Neural cell (in vitro differentiated cells): ENCODE data around the gene BIRC6. TPM values are rescaled to one million over a fixed set of nuclear protein-coding genes. Genes with fewer than 3 reads are reported as not detected.

ENCODE experiments used
- H2AFZ ChIP-seq: fragments of 200-600, 300-800 bp; sonication (generic), shearing (Covaris generic); 2 replicates; pipeline ENCODE4 v1.6.0; 2014; ENCODE audit warnings: low read depth, mild to moderate bottlenecking, antibody characterized with exemption, low read length, moderate library complexity
- H3F3A ChIP-seq: fragments of 200-600 bp; shearing (Covaris generic); 2 replicates; pipeline ENCODE4 v1.6.1; 2016; ENCODE audit warnings: mild to moderate bottlenecking, moderate library complexity, mixed read lengths, antibody characterized with exemption, low read length; ENCODE audit not compliant: insufficient read depth, poor library complexity, severe bottlenecking
- H3K27ac ChIP-seq: fragments of 200-600, 300-800 bp; sonication (generic), shearing (Covaris generic); 2 replicates; pipeline ENCODE4 v1.5.1; 2014; ENCODE audit warnings: mild to moderate bottlenecking, low read length, moderate library complexity
- H3K27me3 ChIP-seq: fragments of 300-800, 200-600 bp; sonication (generic), shearing (Covaris generic); 2 replicates; pipeline ENCODE4 v1.6.0; 2014; ENCODE audit warnings: mild to moderate bottlenecking, low read depth, low read length, moderate library complexity; ENCODE audit not compliant: insufficient read depth
- H3K36me3 ChIP-seq: fragments of 300-800, 200-600 bp; sonication (generic), shearing (Covaris generic); 2 replicates; pipeline ENCODE4 v1.5.1; 2014; ENCODE audit warnings: mild to moderate bottlenecking, antibody characterized with exemption, low read length, moderate library complexity; ENCODE audit not compliant: insufficient read depth
- H3K4me2 ChIP-seq: fragments of 300-800, 200-600 bp; sonication (generic), shearing (Covaris generic); 2 replicates; pipeline ENCODE4 v1.6.0; 2014; ENCODE audit warnings: mild to moderate bottlenecking, low read length
- H3K4me3 ChIP-seq: fragments of 300-800, 200-600 bp; sonication (generic), shearing (Covaris generic); 2 replicates; pipeline ENCODE4 v1.5.1; 2014; ENCODE audit warnings: mild to moderate bottlenecking, low read length, moderate library complexity
- H3K79me2 ChIP-seq: fragments of 200-600 bp; shearing (Covaris generic); replicated peaks from 2 replicates; pipeline ENCODE4 v1.6.0; 2014; ENCODE audit warnings: mild to moderate bottlenecking, low read length, moderate library complexity; ENCODE audit not compliant: insufficient read depth
- H3K9ac ChIP-seq: fragments of 300-800, 200-600 bp; sonication (generic), shearing (Covaris generic); 2 replicates; pipeline ENCODE4 v1.6.1; 2016; ENCODE audit warnings: mild to moderate bottlenecking, low read length, mixed read lengths
- H3K9me2 ChIP-seq: fragments of 200-600 bp; shearing (Covaris generic); 2 replicates; pipeline ENCODE4 v1.6.1; 2016; ENCODE audit warnings: mild to moderate bottlenecking, low read length, mixed read lengths; ENCODE audit not compliant: insufficient read depth
- H3K9me3 ChIP-seq: fragments of 200-600, 300-800 bp; sonication (generic), shearing (Covaris generic); 2 replicates; pipeline ENCODE4 v1.6.1; 2016; ENCODE audit warnings: mild to moderate bottlenecking, mixed run types, low read length, moderate library complexity, mixed read lengths
- H4K20me1 ChIP-seq: fragments of 200-600 bp; shearing (Covaris generic); 2 replicates; pipeline ENCODE4 v1.6.1; 2016; ENCODE audit warnings: mild to moderate bottlenecking, mixed run types; ENCODE audit not compliant: insufficient read depth
- CTCF ChIP-seq: fragments of 450-650 bp; IDR thresholded peaks from 2 replicates; pipeline ENCODE4 v1.5.1; 2014; ENCODE audit warnings: antibody characterized with exemption, mild to moderate bottlenecking, moderate library complexity; ENCODE audit not compliant: poor library complexity, severe bottlenecking
- EP300 ChIP-seq: fragments of 450-650 bp; conservative IDR thresholded peaks from 2 replicates; pipeline ENCODE4 v1.6.1; 2014; ENCODE audit warnings: antibody characterized with exemption, mild to moderate bottlenecking, moderate library complexity; ENCODE audit not compliant: poor library complexity, severe bottlenecking
- EZH2 ChIP-seq: fragments of 200-600, 300-800 bp; shearing (Covaris generic), sonication (generic); IDR thresholded peaks from 2 replicates; pipeline ENCODE4 v1.6.1; 2014; ENCODE audit warnings: antibody characterized with exemption, low read length, borderline replicate concordance, mild to moderate bottlenecking; ENCODE audit not compliant: insufficient read depth, poor library complexity, severe bottlenecking
- MXI1 ChIP-seq: fragments of 450-650 bp; conservative IDR thresholded peaks from 2 replicates; pipeline ENCODE4 v1.6.1; 2014; ENCODE audit warnings: antibody characterized with exemption, mild to moderate bottlenecking; ENCODE audit not compliant: poor library complexity, severe bottlenecking
- POLR2AphosphoS5 ChIP-seq: IDR thresholded peaks from 2 replicates; pipeline ENCODE4 v1.6.1; 2012
- RAD21 ChIP-seq: fragments of 450-650 bp; conservative IDR thresholded peaks from 2 replicates; pipeline ENCODE4 v1.6.1; 2014; ENCODE audit warnings: antibody characterized with exemption, mild to moderate bottlenecking, moderate library complexity
- REST ChIP-seq: IDR thresholded peaks from 2 replicates; pipeline ENCODE4 v1.6.1; 2012; ENCODE audit warnings: borderline replicate concordance
- SMC3 ChIP-seq: fragments of 450-650 bp; conservative IDR thresholded peaks from 2 replicates; pipeline ENCODE4 v1.6.1; 2014; ENCODE audit warnings: antibody characterized with exemption, mild to moderate bottlenecking, moderate library complexity; ENCODE audit not compliant: poor library complexity
- TAF1 ChIP-seq: IDR thresholded peaks from 2 replicates; pipeline ENCODE4 v1.6.1; 2012; ENCODE audit warnings: low read depth
- polyA plus RNA-seq: library from polyadenylated mRNA; depleted of rRNA; stranded (reverse); fragments of >200 nt; gene quantifications from 2 replicates; pipeline ENCODE4 v1.2.3, GENCODE V29; 2014

The BIRC6 gene
- polyA plus RNA-seq, 1 donor from 2014 or later, result 109 TPM

GRCh38 chr2:32564417-32565035 lies 207.7 kb downstream of the BIRC6 start:
- Histone ChIP-seq H3K27me3 (no peaks in the 10 kb centered on the region), H3F3A (no peaks in the 10 kb centered on the region), H3K4me3 (no peak overlapping the region), H3K9me3 (no peaks in the 10 kb centered on the region), H2AFZ (no peak overlapping the region), H3K9ac (no peak overlapping the region), H3K4me2 (no peak overlapping the region), H3K9me2 (no peaks in the 10 kb centered on the region), H4K20me1 (no peaks in the 10 kb centered on the region), H3K27ac (no peak overlapping the region), H3K79me2 (no peaks in the 10 kb centered on the region), H3K36me3 (peaks cover 3% of the 10 kb centered on the region)
- TF ChIP-seq SMC3 (no peak), TAF1 (no peak), CTCF (no peak), RAD21 (no peak), REST (no peak), EP300 (no peak), POLR2AphosphoS5 (no peak), MXI1 (no peak), EZH2 (no peak)

- no peak overlapping the region for H3K4me3 ChIP-seq
- no peaks in the 10 kb centered on the region for H3F3A ChIP-seq
- no peak for TF ChIP-seq POLR2AphosphoS5
- no peak for TF ChIP-seq EP300
- TF ChIP-seq SMC3, result no peak
- TF ChIP-seq RAD21, result no peak
- no peak for TF ChIP-seq REST
- TF ChIP-seq MXI1, result no peak
- TF ChIP-seq EZH2, result no peak
- no peak for TF ChIP-seq TAF1
- no peak for TF ChIP-seq CTCF
- peaks cover 3% of the 10 kb centered on the region for H3K36me3 ChIP-seq
- no peaks in the 10 kb centered on the region for H3K9me2 ChIP-seq
- H3K9me3 ChIP-seq, result no peaks in the 10 kb centered on the region
- no peaks in the 10 kb centered on the region for H4K20me1 ChIP-seq
- no peak overlapping the region for H3K4me2 ChIP-seq
- H2AFZ ChIP-seq, result no peak overlapping the region
- no peak overlapping the region for H3K27ac ChIP-seq
- no peaks in the 10 kb centered on the region for H3K27me3 ChIP-seq
- no peak overlapping the region for H3K9ac ChIP-seq
- H3K79me2 ChIP-seq, result no peaks in the 10 kb centered on the region
Observed at GRCh38 chr2:32565902-32566301, 209.1 kb downstream of the BIRC6 start.
